GM18511 (cell line): ENCODE measurements around the gene OR10T2.
"Not testable (repeated sequence)": the region's sequence is repeated elsewhere in the genome, so short reads cannot be mapped to it uniquely, and the experiment has no call there.

Experiments used
- ATAC-seq: cut with Tn5 transposase; IDR thresholded peaks from one replicate; pipeline ENCODE4 v1.9.1; 2021; ENCODE audit warnings: mild to moderate bottlenecking, moderate library complexity; ENCODE audit not compliant: unreplicated experiment

OR10T2 gene

GRCh38 chr1:158356616-158357015 is 42.6 kb downstream of the OR10T2 start:
- no peak for ATAC-seq

DNA sequence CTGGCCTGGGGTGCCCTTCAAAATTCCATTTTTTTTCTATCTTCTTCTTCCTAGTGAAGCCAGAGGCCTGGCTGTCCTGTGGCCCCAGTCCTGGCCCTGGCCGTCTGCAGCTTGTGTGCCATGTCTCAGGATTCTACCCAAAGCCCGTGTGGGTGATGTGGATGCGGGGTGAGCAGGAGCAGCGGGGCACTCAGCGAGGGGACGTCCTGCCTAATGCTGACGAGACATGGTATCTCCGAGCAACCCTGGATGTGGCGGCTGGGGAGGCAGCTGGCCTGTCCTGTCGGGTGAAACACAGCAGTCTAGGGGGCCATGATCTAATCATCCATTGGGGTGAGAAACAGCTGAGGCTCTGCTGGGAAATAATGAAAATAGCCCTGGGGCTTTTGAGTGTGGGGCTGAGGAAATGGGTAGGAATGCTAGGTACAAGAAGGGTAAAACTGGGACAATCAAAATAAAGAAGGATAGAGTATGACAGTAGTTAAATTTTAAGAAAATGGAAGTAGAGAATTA is 43.4 kb downstream of the OR10T2 start:
- ATAC-seq, result no peak

GRCh38 chr1:158354255-158354654 is 45.0 kb downstream of the OR10T2 start:
- ATAC-seq, result no peak

- ATAC-seq, result no peak
Observed at GRCh38 chr1:158353303-158354075, 45.8 kb downstream of the OR10T2 start, which contains the start of gene CD1E. CD1E (plus strand) TSS chr1:158353894; CDS start chr1:158353989, 95 bp downstream.

DNA sequence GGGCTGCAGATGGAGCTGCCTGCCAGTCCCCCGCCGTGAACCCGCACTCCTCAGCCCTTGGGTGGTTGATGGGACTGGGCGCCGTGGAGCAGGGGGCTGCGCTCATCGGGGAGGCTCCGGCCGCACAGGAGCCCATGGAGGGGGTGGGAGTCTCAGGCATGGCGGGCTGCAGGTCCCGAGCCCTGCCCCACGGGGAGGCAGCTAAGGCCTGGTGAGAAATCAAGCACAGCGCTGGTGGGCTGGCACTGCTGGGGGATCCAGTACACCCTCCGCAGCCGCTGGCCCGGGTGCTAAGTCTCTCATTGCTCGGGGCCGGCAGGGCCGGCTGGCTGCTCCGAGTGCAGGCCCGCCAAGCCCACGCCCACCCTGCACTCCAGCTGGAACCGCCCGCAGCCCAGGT is 50.3 kb downstream of the OR10T2 start:
- ATAC-seq, result not testable (repeated sequence)
